H1 (cell line): ENCODE measurements around the gene CBL. TPM values are rescaled to one million over a fixed set of nuclear protein-coding genes. Genes with fewer than 3 reads are reported as not detected.

Experiments
- CTCF ChIA-PET: fragments of 300-600 bp; sonication (Branson Sonifier 250); formaldehyde crosslinking; loops from one replicate; lab custom pipeline; 2021; ENCODE audit not compliant: partially characterized antibody; lab: Charles Lee
- POLR2A ChIA-PET: fragments of 300-600 bp; sonication (Branson Sonifier 250); formaldehyde crosslinking; loops from one replicate; lab custom pipeline; 2021; ENCODE audit warnings: inconsistent platforms; ENCODE audit not compliant: partially characterized antibody; lab: Charles Lee
- DNase-seq, 2 experiments: peaks; one replicate each; pipeline versions ENCODE4 v3.0.0 to v3.0.0-alpha.2; 2010 to 2022; ENCODE audit warnings: low spot score in 2 of 2, low read depth in 1 of 2, mixed read lengths in 1 of 2
- FAIRE-seq: peaks from 2 replicates; lab custom pipeline; 2011; peaks lifted over from hg19 to GRCh38; lab: Jason Lieb, UNC
- H2AFZ ChIP-seq: 2 replicates; pipeline ENCODE4 v1.8.1; 2012; ENCODE audit warnings: low read length, inconsistent platforms
- H2AK5ac ChIP-seq: 2 replicates; pipeline ENCODE4 v1.6.1; 2013; ENCODE audit warnings: low read depth, low read length
- H2BK120ac ChIP-seq: replicated peaks from 2 replicates; pipeline ENCODE3; 2013; ENCODE audit warnings: low read depth, low read length, inconsistent platforms
- H2BK12ac ChIP-seq: 2 replicates; pipeline ENCODE4 v1.6.1; 2013; ENCODE audit warnings: low read depth, low read length
- H2BK15ac ChIP-seq: 2 replicates; pipeline ENCODE4 v1.6.1; 2013; ENCODE audit warnings: low read length
- H2BK20ac ChIP-seq: 2 replicates; pipeline ENCODE4 v1.6.1; 2013; ENCODE audit warnings: low read length
- H2BK5ac ChIP-seq: 2 replicates; pipeline ENCODE4 v1.6.1; 2013; ENCODE audit warnings: low read depth, low read length
- H3K14ac ChIP-seq: 2 replicates; pipeline ENCODE4 v1.6.1; 2013; ENCODE audit warnings: inconsistent platforms; ENCODE audit not compliant: insufficient read length
- H3K18ac ChIP-seq: 2 replicates; pipeline ENCODE4 v1.6.1; 2013; ENCODE audit warnings: low read length; ENCODE audit errors: extremely low read depth
- H3K23ac ChIP-seq: 2 replicates; pipeline ENCODE4 v1.6.1; 2013; ENCODE audit warnings: inconsistent platforms; ENCODE audit not compliant: insufficient read length
- H3K23me2 ChIP-seq: 2 replicates; pipeline ENCODE4 v1.6.1; 2013; ENCODE audit warnings: low read depth, low read length
- H3K27ac ChIP-seq: 2 replicates; pipeline ENCODE4 v1.6.1; 2011; ENCODE audit warnings: low read depth, low read length, inconsistent platforms
- H3K27me3 ChIP-seq, 4 experiments: replicated peaks in 1 of 4; 1 replicate in 1 of 4; 2 replicates in 3 of 4; pipeline versions ENCODE4 v1.6.1 to v1.8.1; 2011 to 2013; ENCODE audit warnings: low read length in 3 of 4, mild to moderate bottlenecking in 3 of 4, inconsistent platforms in 2 of 4, mixed read lengths in 2 of 4, moderate library complexity in 1 of 4; ENCODE audit not compliant: control insufficient read depth in 3 of 4, insufficient read depth in 3 of 4; ENCODE audit errors: extremely low read depth in 1 of 4
- H3K36me3 ChIP-seq, 4 experiments: 2 replicates each; pipeline versions ENCODE4 v1.6.1 to v1.8.1; 2011 to 2013; ENCODE audit warnings: mild to moderate bottlenecking in 4 of 4, low read length in 3 of 4, moderate library complexity in 2 of 4, control low read depth in 1 of 4, inconsistent platforms in 1 of 4; ENCODE audit not compliant: insufficient read depth in 4 of 4, control insufficient read depth in 2 of 4
- H3K4ac ChIP-seq: replicated peaks from 2 replicates; pipeline ENCODE3; 2013; ENCODE audit warnings: low read length, low read depth, mixed read lengths, inconsistent platforms; ENCODE audit not compliant: insufficient read length
- H3K4me1 ChIP-seq, 4 experiments: replicated peaks in 1 of 4; 1 replicate in 1 of 4; 2 replicates in 3 of 4; pipeline versions ENCODE4 v1.6.1 to v1.8.1; 2011 to 2013; ENCODE audit warnings: low read length in 3 of 4, inconsistent platforms in 2 of 4, mixed read lengths in 1 of 4; ENCODE audit not compliant: insufficient read depth in 4 of 4, control insufficient read depth in 3 of 4
- H3K4me2 ChIP-seq, 2 experiments: 2 replicates each; pipeline versions ENCODE4 v1.6.1 to v1.8.1; 2011 to 2013; ENCODE audit warnings: low read depth in 2 of 2, low read length in 2 of 2, control low read depth in 1 of 2, inconsistent platforms in 1 of 2, mild to moderate bottlenecking in 1 of 2; ENCODE audit not compliant: insufficient read depth in 1 of 2
- H3K4me3 ChIP-seq, 4 experiments: fragments of 200-600, 300-600 bp in 1 of 4; sonication (generic), shearing (Covaris generic), sonication (Bioruptor Twin) in 1 of 4; 2 replicates each; pipeline versions ENCODE4 v1.5.1 to v1.8.1; 2011 to 2016; ENCODE audit warnings: low read length in 4 of 4, low read depth in 3 of 4, control low read depth in 2 of 4, inconsistent platforms in 2 of 4, mild to moderate bottlenecking in 2 of 4, mixed read lengths in 1 of 4, moderate library complexity in 1 of 4; ENCODE audit not compliant: insufficient read depth in 2 of 4; ENCODE audit errors: extremely low read depth in 1 of 4
- H3K56ac ChIP-seq: replicated peaks from 2 replicates; pipeline ENCODE3; 2013; ENCODE audit warnings: low read depth, mild to moderate bottlenecking, mixed read lengths, low read length, inconsistent platforms; ENCODE audit not compliant: insufficient read length
- H3K79me1 ChIP-seq: 2 replicates; pipeline ENCODE4 v1.6.1; 2013; ENCODE audit warnings: low read depth, low read length, control low read depth
- H3K79me2 ChIP-seq, 2 experiments: 2 replicates each; pipeline versions ENCODE4 v1.6.1 to v1.8.1; 2012 to 2013; ENCODE audit warnings: low read length in 2 of 2, mild to moderate bottlenecking in 2 of 2, inconsistent platforms in 1 of 2; ENCODE audit not compliant: insufficient read depth in 2 of 2, control insufficient read depth in 1 of 2
- H3K9ac ChIP-seq, 4 experiments: replicated peaks in 1 of 4; 1 replicate in 1 of 4; 2 replicates in 3 of 4; pipeline versions ENCODE4 v1.6.1 to v1.8.1; 2011 to 2013; ENCODE audit warnings: low read depth in 3 of 4, low read length in 3 of 4, control low read depth in 2 of 4, mild to moderate bottlenecking in 2 of 4, moderate library complexity in 2 of 4, inconsistent platforms in 1 of 4; ENCODE audit errors: extremely low read depth in 1 of 4
- H3K9me3 ChIP-seq, 2 experiments: 2 replicates each; pipeline versions ENCODE4 v1.6.1 to v1.8.1; 2012 to 2013; ENCODE audit warnings: mild to moderate bottlenecking in 2 of 2, moderate library complexity in 2 of 2, control low read depth in 1 of 2, inconsistent platforms in 1 of 2, low read depth in 1 of 2, low read length in 1 of 2, mixed read lengths in 1 of 2; ENCODE audit not compliant: insufficient read depth in 2 of 2
- H4K20me1 ChIP-seq, 2 experiments: replicated peaks in 1 of 2; 2 replicates each; pipeline versions ENCODE3 to v1.8.1; 2011 to 2013; ENCODE audit warnings: inconsistent platforms in 2 of 2, low read length in 2 of 2, mild to moderate bottlenecking in 1 of 2; ENCODE audit not compliant: insufficient read depth in 2 of 2, control insufficient read depth in 1 of 2
- H4K5ac ChIP-seq: 2 replicates; pipeline ENCODE4 v1.6.1; 2013; ENCODE audit warnings: low read length, low read depth, mixed read lengths, inconsistent platforms; ENCODE audit not compliant: insufficient read length
- H4K8ac ChIP-seq: 2 replicates; pipeline ENCODE4 v1.8.0; 2013; ENCODE audit warnings: mild to moderate bottlenecking, moderate library complexity, low read length, inconsistent platforms; ENCODE audit not compliant: insufficient read depth; ENCODE audit errors: extremely low read depth
- H4K91ac ChIP-seq: replicated peaks from 2 replicates; pipeline ENCODE3; 2013; ENCODE audit warnings: low read length, mixed read lengths, inconsistent platforms; ENCODE audit not compliant: insufficient read length
- ASH2L ChIP-seq: fragments of 200-600, 300-600 bp; sonication (generic); IDR thresholded peaks from one replicate; pipeline ENCODE4 v1.7.1; 2017; ENCODE audit warnings: low read length
- BACH1 ChIP-seq: IDR thresholded peaks from 2 replicates; pipeline ENCODE4 v1.6.1; 2012; ENCODE audit warnings: low read length, improper control_type of control experiment
- CBX5 ChIP-seq: fragments of 300-800, 300-1000 bp; sonication (generic); IDR thresholded peaks from 2 replicates; pipeline ENCODE4 v1.7.1; 2016; ENCODE audit warnings: antibody characterized with exemption, low read length, low read depth
- CEBPB ChIP-seq: IDR thresholded peaks from 2 replicates; pipeline ENCODE4 v1.6.1; 2012; ENCODE audit warnings: low read depth, low read length
- KDM1A ChIP-seq: fragments of 200-600, 300-600 bp; sonication (generic); IDR thresholded peaks from 2 replicates; pipeline ENCODE4 v1.7.1; 2016; ENCODE audit warnings: mild to moderate bottlenecking, low read length, borderline replicate concordance
- KDM4A ChIP-seq: IDR thresholded peaks from one replicate; pipeline ENCODE4 v1.7.1; 2012; ENCODE audit warnings: low read depth, mild to moderate bottlenecking, moderate library complexity, low read length, inconsistent platforms; ENCODE audit not compliant: severe bottlenecking
- MAFK ChIP-seq: IDR thresholded peaks from 2 replicates; pipeline ENCODE4 v1.6.1; 2012; ENCODE audit warnings: low read depth, mild to moderate bottlenecking, improper control_type of control experiment, low read length
- NANOG ChIP-seq: IDR thresholded peaks from 2 replicates; pipeline ENCODE4 v1.6.1; 2011; ENCODE audit warnings: low read length, low read depth, mild to moderate bottlenecking, inconsistent platforms; ENCODE audit not compliant: insufficient read depth, poor library complexity, severe bottlenecking
- POLR2A ChIP-seq, 2 experiments: IDR thresholded peaks; 1 replicate in 1 of 2; 2 replicates in 1 of 2; pipeline ENCODE4 v1.6.1; 2011; ENCODE audit warnings: low read depth in 2 of 2, low read length in 2 of 2, mild to moderate bottlenecking in 2 of 2; ENCODE audit errors: control extremely low read depth in 1 of 2
- SAP30 ChIP-seq: fragments of 300-600 bp; sonication (generic); IDR thresholded peaks from 2 replicates; pipeline ENCODE4 v1.7.1; 2012; ENCODE audit warnings: low read length, moderate library complexity, mild to moderate bottlenecking, inconsistent platforms; ENCODE audit not compliant: insufficient read depth, insufficient replicate concordance
- SP2 ChIP-seq: IDR thresholded peaks from 2 replicates; pipeline ENCODE4 v1.6.1; 2012; ENCODE audit warnings: mild to moderate bottlenecking, low read length, inconsistent platforms
- SUZ12 ChIP-seq: fragments of 200-600 bp; sonication (generic); IDR thresholded peaks from 2 replicates; pipeline ENCODE4 v1.6.1; 2012; ENCODE audit warnings: mild to moderate bottlenecking, inconsistent platforms, low read length, moderate library complexity, mixed read lengths
- TEAD4 ChIP-seq: IDR thresholded peaks from 2 replicates; pipeline ENCODE4 v1.6.1; 2012; ENCODE audit warnings: low read depth, low read length, inconsistent platforms, mixed read lengths
- WGBS, 2 experiments: shearing (Covaris generic) in 1 of 2; methylation state at CpG; one replicate each; pipeline versions ENCODE4 v1.1.6 to v1.1.7; 2013 to 2015; ENCODE audit warnings: low lambda C conversion rate in 2 of 2, mixed read lengths in 2 of 2, inconsistent platforms in 1 of 2, low coverage in 1 of 2, missing lambda C conversion rate in 1 of 2; ENCODE audit not compliant: insufficient replicate concordance in 2 of 2, insufficient coverage in 1 of 2, insufficient read length in 1 of 2; ENCODE audit errors: extremely low coverage in 1 of 2, missing lambda C conversion rate in 1 of 2; 5-methylcytosine and 5-hydroxymethylcytosine counted together
- polyA plus RNA-seq, 7 experiments: library from polyadenylated mRNA; depleted of rRNA in 3 of 7; stranded (reverse) in 5 of 7; unstranded in 2 of 7; fragments of >200 nt in 5 of 7; fragments of 200-250 nt in 2 of 7; gene quantifications; 1 replicate in 5 of 7; 2 replicates in 1 of 7; 4 replicates in 1 of 7; pipeline versions ENCODE4 v1.2.1 to v1.2.3, GENCODE V29; 2011 to 2013; ENCODE audit warnings: missing spikeins in 2 of 7, mixed read lengths in 2 of 7
- total RNA-seq: library from RNA; stranded (reverse); fragmentation: NEBNext Ultra II Directional; extraction: Animal tissue kit (Norgen Biotek cat#: 25700); gene quantifications from 2 replicates; pipeline ENCODE4 v1.2.1, GENCODE V29; 2021
- TF ChIP-seq, protein P1 (sequence below): IDR thresholded peaks from 2 replicates; pipeline ENCODE4 v1.6.1; 2012; ENCODE audit warnings: low read length, inconsistent platforms

Gene CBL
- total and polyA plus RNA-seq, 2 of the 8 experiments (the other 6 are each of a cell fraction or from before 2014, with no cell fraction given), result 23.1 to 57.8 TPM

DNA sequence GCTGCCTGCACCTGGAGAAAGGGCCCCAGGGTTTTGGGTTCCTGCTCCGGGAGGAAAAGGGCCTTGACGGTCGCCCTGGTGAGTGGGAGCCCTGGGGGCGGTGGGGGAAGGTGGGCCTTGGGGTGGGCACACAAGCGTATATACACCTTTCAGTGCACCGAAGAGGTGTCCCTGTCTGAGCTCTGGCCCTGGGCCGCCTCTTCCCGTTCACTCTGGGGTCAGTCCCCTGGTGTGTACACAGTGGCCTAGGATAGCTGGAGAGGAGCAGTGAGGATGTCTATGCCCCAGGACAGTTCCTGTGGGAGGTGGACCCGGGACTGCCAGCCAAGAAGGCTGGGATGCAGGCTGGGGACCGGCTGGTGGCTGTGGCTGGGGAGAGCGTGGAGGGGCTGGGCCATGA, 18.1 kb upstream of the CBL start:
- no peak overlapping the region for H3K9ac ChIP-seq
- 88% methylated on average over 9 of the region's 11 CpGs; no CpG with 5 or more reads in 1 of the 2 experiments for WGBS, 2 experiments
- CTCF ChIA-PET, result interaction anchor here (0.9 to 20.1 kb wide), 4 partner anchors 14 to 136 kb away, joined by 3 to 367 read pairs (median 3); partner anchors contain the start of gene ABCG4
- no peak for TF ChIP-seq CEBPB
- no peak for TF ChIP-seq TEAD4
- no peak for TF ChIP-seq KDM4A
- TF ChIP-seq ASH2L, result no peak
- no peak for TF ChIP-seq POLR2A (IDR thresholded peaks at IDR 0.05; ENCODE audit: control extremely low read depth in 1 of 2, low read depth in 2 of 2, low read length in 2 of 2)
- no peak for TF ChIP-seq SAP30
- TF ChIP-seq SUZ12, result no peak
- no peak for TF ChIP-seq SP2
- no peak for TF ChIP-seq CBX5
- no peak for TF ChIP-seq MAFK
- TF ChIP-seq, protein P1, sequence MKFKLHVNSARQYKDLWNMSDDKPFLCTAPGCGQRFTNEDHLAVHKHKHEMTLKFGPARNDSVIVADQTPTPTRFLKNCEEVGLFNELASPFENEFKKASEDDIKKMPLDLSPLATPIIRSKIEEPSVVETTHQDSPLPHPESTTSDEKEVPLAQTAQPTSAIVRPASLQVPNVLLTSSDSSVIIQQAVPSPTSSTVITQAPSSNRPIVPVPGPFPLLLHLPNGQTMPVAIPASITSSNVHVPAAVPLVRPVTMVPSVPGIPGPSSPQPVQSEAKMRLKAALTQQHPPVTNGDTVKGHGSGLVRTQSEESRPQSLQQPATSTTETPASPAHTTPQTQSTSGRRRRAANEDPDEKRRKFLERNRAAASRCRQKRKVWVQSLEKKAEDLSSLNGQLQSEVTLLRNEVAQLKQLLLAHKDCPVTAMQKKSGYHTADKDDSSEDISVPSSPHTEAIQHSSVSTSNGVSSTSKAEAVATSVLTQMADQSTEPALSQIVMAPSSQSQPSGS, result no peak
- TF ChIP-seq NANOG, result no peak
- TF ChIP-seq BACH1, result no peak
- TF ChIP-seq KDM1A, result no peak

More for the DNA sequence above, 18.1 kb upstream of the CBL start:
- Histone ChIP-seq H3K4me3 (no peak overlapping the region), H3K4ac (no peak overlapping the region), H3K4me1 (no peaks in the 10 kb centered on the region; a peak in 1 of 7 replicates), H3K4me2 (no peak overlapping the region), H2BK12ac (no peak overlapping the region), H2BK120ac (no peak overlapping the region), H2BK5ac (no peak overlapping the region), H2AFZ (no peak overlapping the region), H3K23me2 (no peaks in the 10 kb centered on the region), H3K36me3 (no peaks in the 10 kb centered on the region), H3K27ac (no peak overlapping the region), H3K18ac (no peak overlapping the region), H2BK15ac (no peak overlapping the region), H3K79me2 (no peaks in the 10 kb centered on the region), H4K5ac (no peak overlapping the region), H3K9me3 (no peaks in the 10 kb centered on the region), H2BK20ac (no peak overlapping the region), H4K20me1 (no peaks in the 10 kb centered on the region), H3K14ac (no peak overlapping the region), H3K23ac (no peak overlapping the region), H3K79me1 (no peaks in the 10 kb centered on the region), H4K8ac (no peak overlapping the region), H3K27me3 (no peaks in the 10 kb centered on the region), H2AK5ac (no peak overlapping the region), H4K91ac (no peak overlapping the region), H3K56ac (no peak overlapping the region)
- POLR2A ChIA-PET, result interaction anchor here (1.2 to 1.7 kb wide), 3 partner anchors 8 to 94 kb away, joined by 3 to 4 read pairs (median 4); no protein-coding TSS in a partner anchor
- no peak for FAIRE-seq
- DNase-seq, result no peak
